D721Med (cell line): ENCODE measurements around the gene HP1BP3.

ENCODE experiments used
- DNase-seq: peaks from one replicate; pipeline ENCODE4 v3.0.0; 2011; ENCODE audit warnings: low spot score; ENCODE audit not compliant: insufficient read length
- FAIRE-seq: peaks from 2 replicates; lab custom pipeline; 2011; peaks lifted over from hg19 to GRCh38; lab: Jason Lieb, UNC
- CTCF ChIP-seq: IDR thresholded peaks from 2 replicates; pipeline ENCODE4 v1.5.1; 2012; ENCODE audit warnings: mild to moderate bottlenecking, control low read depth; ENCODE audit not compliant: insufficient read depth; ENCODE audit errors: missing control alignments

Gene HP1BP3

GRCh38 chr1:20716232-20716631, 70.9 kb downstream of the HP1BP3 start:
- no peak for TF ChIP-seq CTCF
- DNase-seq (no peak), FAIRE-seq (no peak)

GRCh38 chr1:20715406-20715805, 71.7 kb downstream of the HP1BP3 start:
- TF ChIP-seq CTCF: no peak
- no peak for FAIRE-seq
- no peak for DNase-seq

- FAIRE-seq (no peak), DNase-seq (no peak)
- no peak for TF ChIP-seq CTCF
These were observed 73.7 kb downstream of the HP1BP3 start for GRCh38 chr1:20713440-20713839.

GRCh38 chr1:20712215-20712577, 74.9 kb downstream of the HP1BP3 start:
- FAIRE-seq: no peak
- DNase-seq: no peak
- TF ChIP-seq CTCF: no peak

GRCh38 chr1:20711285-20712214, 75.6 kb downstream of the HP1BP3 start:
- no peak for FAIRE-seq

GRCh38 chr1:20710469-20711284, 76.4 kb downstream of the HP1BP3 start:
- no peak for FAIRE-seq
- DNase-seq: no peak
- no peak for TF ChIP-seq CTCF

More at GRCh38 chr1:20711285-20712214, 75.6 kb downstream of the HP1BP3 start:
- no peak for TF ChIP-seq CTCF
- no peak for DNase-seq
